IPS-15b (cell line): ENCODE data around the gene CHTF18.

ENCODE experiments used
- H3K27me3 ChIP-seq: one replicate; pipeline ENCODE4 v1.6.1; 2013; ENCODE audit warnings: low read length; ENCODE audit not compliant: control insufficient read depth, insufficient read depth
- H3K36me3 ChIP-seq: one replicate; pipeline ENCODE4 v1.6.1; 2013; ENCODE audit warnings: low read length; ENCODE audit not compliant: control insufficient read depth, insufficient read depth
- H3K4me1 ChIP-seq: one replicate; pipeline ENCODE4 v1.6.1; 2013; ENCODE audit warnings: mild to moderate bottlenecking, low read length; ENCODE audit not compliant: control insufficient read depth, insufficient read depth
- H3K4me3 ChIP-seq: one replicate; pipeline ENCODE4 v1.5.1; 2013; ENCODE audit warnings: low read depth, low read length
- H3K9ac ChIP-seq: one replicate; pipeline ENCODE4 v1.6.1; 2013; ENCODE audit warnings: low read depth, mild to moderate bottlenecking, low read length
- H3K9me3 ChIP-seq: one replicate; pipeline ENCODE4 v1.6.1; 2013; ENCODE audit warnings: mild to moderate bottlenecking, low read length; ENCODE audit not compliant: control insufficient read depth, insufficient read depth

CHTF18 gene

GRCh38 chr16:820748-821147, 32.3 kb downstream of the CHTF18 start:
- Histone ChIP-seq H3K4me3 (no peak overlapping the region), H3K27me3 (no peaks in the 10 kb centered on the region), H3K36me3 (no peaks in the 10 kb centered on the region), H3K9ac (no peak overlapping the region), H3K9me3 (no peaks in the 10 kb centered on the region), H3K4me1 (no peaks in the 10 kb centered on the region)

GRCh38 chr16:821751-822150, 33.3 kb downstream of the CHTF18 start:
- no peaks in the 10 kb centered on the region for H3K9me3 ChIP-seq
- no peak overlapping the region for H3K4me3 ChIP-seq
- H3K36me3 ChIP-seq: no peaks in the 10 kb centered on the region
- H3K4me1 ChIP-seq: no peaks in the 10 kb centered on the region
- H3K27me3 ChIP-seq: no peaks in the 10 kb centered on the region
- no peak overlapping the region for H3K9ac ChIP-seq

DNA sequence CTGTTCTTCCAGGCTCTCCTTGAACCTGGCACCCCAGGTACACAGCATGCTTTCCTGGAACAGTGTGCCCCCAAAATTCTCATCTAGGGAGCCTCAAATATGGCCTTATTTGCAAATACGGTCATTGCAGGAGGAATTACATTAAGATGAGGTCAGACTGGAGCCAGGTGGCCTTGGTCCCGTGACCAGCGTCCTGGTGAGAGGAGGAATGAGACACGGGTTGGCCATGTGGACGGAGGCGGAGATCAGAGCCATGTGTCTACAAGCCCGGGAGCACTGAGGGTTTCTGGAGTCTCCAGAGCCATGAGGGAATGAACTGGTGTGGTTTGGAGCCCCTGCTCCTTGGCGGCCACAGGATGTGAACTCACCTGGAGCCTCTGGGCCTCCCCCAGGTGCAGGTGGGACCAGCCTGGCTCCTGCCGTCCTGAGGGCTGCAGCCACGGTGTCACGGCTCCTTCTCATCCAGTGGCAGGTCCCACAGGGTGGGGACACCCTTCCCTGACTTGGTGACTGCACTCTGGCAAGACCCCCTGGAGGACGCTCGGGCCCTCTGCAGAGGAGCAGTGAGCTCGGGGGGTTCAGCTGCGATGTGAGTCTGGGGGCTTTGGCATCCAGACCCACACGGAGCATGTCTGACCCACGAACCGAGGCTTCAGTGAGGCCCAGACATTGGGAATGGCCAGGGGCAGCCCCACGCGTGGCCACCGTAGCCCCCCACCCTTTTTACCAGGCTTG, 33.9 kb downstream of the CHTF18 start:
- Histone ChIP-seq H3K9ac (no peak overlapping the region), H3K9me3 (no peaks in the 10 kb centered on the region), H3K27me3 (no peaks in the 10 kb centered on the region), H3K4me3 (no peak overlapping the region), H3K4me1 (no peaks in the 10 kb centered on the region), H3K36me3 (no peaks in the 10 kb centered on the region)

DNA sequence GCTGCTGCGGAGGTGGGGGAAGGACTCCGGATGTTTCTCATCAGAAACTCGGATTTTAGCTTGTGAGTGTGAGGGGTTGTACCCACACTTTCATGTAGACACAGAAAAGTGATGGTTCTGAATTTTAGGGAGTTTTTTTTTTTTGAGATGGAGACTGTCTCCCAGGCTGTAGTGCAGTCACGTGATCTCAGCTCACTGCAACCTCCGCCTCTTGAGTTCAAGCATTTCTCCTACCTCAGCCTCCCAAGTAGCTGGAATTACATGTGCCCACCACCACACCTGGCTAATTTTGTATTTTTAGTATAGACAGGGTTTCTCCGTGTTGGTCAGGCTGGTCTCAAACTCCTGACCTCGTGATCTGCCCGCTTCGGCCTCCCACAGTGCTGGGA, 34.5 kb downstream of the CHTF18 start:
- Histone ChIP-seq H3K4me3 (no peak overlapping the region), H3K4me1 (no peaks in the 10 kb centered on the region), H3K27me3 (no peaks in the 10 kb centered on the region), H3K9ac (no peak overlapping the region), H3K9me3 (no peaks in the 10 kb centered on the region), H3K36me3 (no peaks in the 10 kb centered on the region)

GRCh38 chr16:824194-824593, 35.8 kb downstream of the CHTF18 start:
- H3K27me3 ChIP-seq: no peaks in the 10 kb centered on the region

DNA sequence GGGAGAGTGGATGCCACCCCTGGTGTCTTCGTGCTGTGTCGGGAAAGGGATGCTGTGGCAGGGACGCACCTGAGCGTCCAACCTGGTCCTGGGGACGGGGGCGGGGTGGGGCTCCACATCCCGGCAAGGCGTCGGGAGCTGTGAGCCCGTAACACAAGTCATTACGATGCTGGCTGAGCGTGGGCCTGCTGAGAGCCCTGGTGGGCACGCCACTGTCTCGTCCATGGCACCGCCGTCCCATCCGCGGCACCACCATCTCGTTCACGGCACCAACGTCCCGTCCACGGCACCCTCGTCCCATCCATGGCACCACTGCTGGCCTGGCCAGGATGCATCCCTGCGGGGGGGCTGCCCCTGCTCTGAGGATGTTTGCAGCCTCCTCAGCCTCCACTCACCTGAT, 36.2 kb downstream of the CHTF18 start:
- Histone ChIP-seq H3K4me1 (no peaks in the 10 kb centered on the region), H3K9ac (no peak overlapping the region), H3K9me3 (no peaks in the 10 kb centered on the region), H3K27me3 (no peaks in the 10 kb centered on the region), H3K36me3 (no peaks in the 10 kb centered on the region), H3K4me3 (no peak overlapping the region)

More at GRCh38 chr16:824194-824593, 35.8 kb downstream of the CHTF18 start:
- Histone ChIP-seq H3K4me1 (no peaks in the 10 kb centered on the region), H3K9ac (no peak overlapping the region), H3K9me3 (no peaks in the 10 kb centered on the region), H3K36me3 (no peaks in the 10 kb centered on the region), H3K4me3 (no peak overlapping the region)

DNA sequence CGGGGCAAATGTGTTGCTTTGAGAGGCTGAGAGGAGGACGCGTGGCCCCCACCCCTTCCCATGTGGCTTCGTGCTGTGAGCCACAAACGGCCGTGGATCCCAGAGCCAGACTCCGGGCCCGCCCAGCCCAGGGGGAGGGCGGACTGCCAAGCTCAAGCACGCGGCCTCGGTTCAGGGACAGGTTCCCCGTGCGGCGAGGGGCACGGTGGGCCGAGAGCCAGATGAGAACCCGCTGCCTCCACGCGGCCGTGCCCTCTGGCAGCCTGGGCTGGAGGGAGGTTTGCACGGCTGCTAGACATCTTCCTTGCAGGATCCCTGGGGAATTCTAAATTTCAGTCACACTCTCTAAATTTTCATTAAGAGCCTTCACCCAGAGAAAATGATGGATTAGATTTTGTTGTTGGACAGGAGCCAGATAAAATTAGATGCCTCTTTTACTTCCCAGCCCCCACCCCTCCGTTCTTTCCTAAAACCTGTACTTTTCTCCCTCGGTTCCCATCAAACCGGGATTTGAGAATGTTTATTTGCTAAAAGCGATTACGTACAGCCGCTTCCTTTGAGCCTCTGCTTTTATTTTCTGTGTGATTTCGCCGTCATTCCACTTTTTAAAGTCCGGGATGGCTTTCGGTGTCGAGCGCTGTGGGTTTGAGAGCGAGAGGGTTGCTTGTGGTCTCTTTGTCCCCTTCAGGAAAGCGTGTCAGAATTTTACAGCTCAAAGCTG, 37.1 kb downstream of the CHTF18 start:
- Histone ChIP-seq H3K9ac (no peak overlapping the region), H3K9me3 (no peaks in the 10 kb centered on the region), H3K4me3 (no peak overlapping the region), H3K27me3 (no peaks in the 10 kb centered on the region), H3K36me3 (no peaks in the 10 kb centered on the region), H3K4me1 (no peaks in the 10 kb centered on the region)

DNA sequence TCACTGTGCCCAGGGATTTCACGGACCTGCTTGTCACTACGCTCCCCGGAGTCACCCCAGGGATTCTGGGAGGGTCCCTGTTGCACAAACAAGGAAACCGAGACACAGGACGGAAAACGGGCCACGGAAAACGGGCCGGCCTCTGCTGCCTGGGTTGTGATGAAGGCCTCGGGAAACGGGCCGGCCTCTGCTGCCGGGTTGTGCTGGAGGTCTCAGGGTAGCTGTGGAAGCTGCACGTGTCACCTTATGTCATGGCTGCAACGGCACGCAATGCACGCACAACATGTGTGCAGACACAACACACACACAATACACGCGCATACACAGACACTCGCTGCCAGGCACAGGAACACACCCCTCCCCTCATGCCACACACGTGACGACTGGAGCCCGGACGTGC, 39.1 kb downstream of the CHTF18 start:
- H3K9ac ChIP-seq: no peak overlapping the region
- H3K27me3 ChIP-seq: no peaks in the 10 kb centered on the region
- H3K4me1 ChIP-seq: no peaks in the 10 kb centered on the region
- H3K9me3 ChIP-seq: no peaks in the 10 kb centered on the region
- H3K4me3 ChIP-seq: no peak overlapping the region
- H3K36me3 ChIP-seq: no peaks in the 10 kb centered on the region

DNA sequence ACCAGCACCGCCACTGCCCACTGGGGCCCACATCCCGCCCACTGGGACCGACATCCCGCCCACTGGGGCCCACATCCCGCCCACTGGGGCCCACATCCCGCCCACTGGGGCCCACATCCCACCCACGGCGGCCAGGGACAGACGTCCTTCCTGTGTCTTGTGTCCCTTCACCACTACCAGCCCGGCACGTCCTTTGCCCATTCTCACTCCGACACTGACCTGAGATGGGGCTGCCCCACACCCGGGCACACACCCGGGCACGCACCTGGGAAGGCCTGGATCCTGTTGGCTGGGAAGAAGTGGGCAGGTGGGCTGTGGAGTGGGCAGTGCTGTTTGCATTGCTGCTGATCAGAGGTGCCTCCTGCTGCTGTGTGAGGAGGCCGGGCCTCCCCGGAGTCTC, 40.5 kb downstream of the CHTF18 start:
- no peaks in the 10 kb centered on the region for H3K27me3 ChIP-seq
- H3K4me3 ChIP-seq: no peak overlapping the region
- no peaks in the 10 kb centered on the region for H3K36me3 ChIP-seq
- H3K9me3 ChIP-seq: no peaks in the 10 kb centered on the region
- H3K9ac ChIP-seq: no peak overlapping the region
- H3K4me1 ChIP-seq: no peaks in the 10 kb centered on the region

GRCh38 chr16:830107-830870, 41.9 kb downstream of the CHTF18 start:
- Histone ChIP-seq H3K4me1 (no peaks in the 10 kb centered on the region), H3K9me3 (no peaks in the 10 kb centered on the region), H3K27me3 (no peaks in the 10 kb centered on the region), H3K36me3 (no peaks in the 10 kb centered on the region), H3K9ac (no peak overlapping the region), H3K4me3 (no peak overlapping the region)

- no peak overlapping the region for H3K9ac ChIP-seq
- no peak overlapping the region for H3K4me3 ChIP-seq
- no peaks in the 10 kb centered on the region for H3K36me3 ChIP-seq
- H3K9me3 ChIP-seq: no peaks in the 10 kb centered on the region
- no peaks in the 10 kb centered on the region for H3K27me3 ChIP-seq
- no peaks in the 10 kb centered on the region for H3K4me1 ChIP-seq
Measured at GRCh38 chr16:830871-831570, 42.6 kb downstream of the CHTF18 start.
